Stimulated activated naive B cell treated with anti-CD40 and anti-IgM and Interleukin-4, amounts not matched to agents 10 μg/mL and 1 μg/mL and 100 μg/mL, for 72 hours (primary cell): ENCODE measurements around the gene COL4A1.

Experiments
- ATAC-seq, 2 donors: fragments of 150-1000 bp; cut with Tn5 transposase; replicated peaks; 2 replicates each; pipeline ENCODE4 v1.10.0; 2021; ENCODE audit warnings: moderate library complexity in 1 of 2
- DNase-seq: peaks from one replicate; pipeline ENCODE4 v3.0.0; 2021
- H3K27ac Mint-ChIP-seq: one replicate; pipeline ENCODE4 v1.8.0; 2022; ENCODE audit warnings: mild to moderate bottlenecking, mixed read lengths
- H3K27me3 Mint-ChIP-seq, 2 donors: one replicate each; pipeline ENCODE4 v1.8.0; 2022; ENCODE audit warnings: mixed read lengths in 2 of 2
- H3K36me3 Mint-ChIP-seq, 2 donors: one replicate each; pipeline ENCODE4 v1.8.0; 2022; ENCODE audit warnings: mixed read lengths in 2 of 2, mild to moderate bottlenecking in 1 of 2
- H3K4me1 Mint-ChIP-seq, 2 donors: one replicate each; pipeline ENCODE4 v1.8.0; 2022; ENCODE audit warnings: mixed read lengths in 2 of 2, mild to moderate bottlenecking in 1 of 2
- H3K4me3 Mint-ChIP-seq, 2 donors: one replicate each; pipeline ENCODE4 v1.8.0; 2022; ENCODE audit warnings: mild to moderate bottlenecking in 2 of 2, mixed read lengths in 2 of 2, moderate library complexity in 1 of 2
- H3K9me3 Mint-ChIP-seq, 2 donors: one replicate each; pipeline ENCODE4 v1.8.0; 2022; ENCODE audit warnings: mixed read lengths in 2 of 2, mild to moderate bottlenecking in 1 of 2

COL4A1 gene

GRCh38 chr13:110206996-110207395 is 100.0 kb downstream of the COL4A1 start:
- DNase-seq = no peak
- no peak overlapping the region for H3K27ac Mint-ChIP-seq
- no peak for ATAC-seq
- H3K9me3 Mint-ChIP-seq = no peaks in the 10 kb centered on the region
- H3K4me1 Mint-ChIP-seq = no peaks in the 10 kb centered on the region
- no peaks in the 10 kb centered on the region for H3K27me3 Mint-ChIP-seq
- no peak overlapping the region for H3K4me3 Mint-ChIP-seq
- no peaks in the 10 kb centered on the region for H3K36me3 Mint-ChIP-seq

GRCh38 chr13:110206185-110206584 is 100.8 kb downstream of the COL4A1 start:
- Mint-ChIP-seq H3K36me3 (no peaks in the 10 kb centered on the region), H3K4me1 (no peaks in the 10 kb centered on the region), H3K4me3 (no peak overlapping the region), H3K27me3 (no peaks in the 10 kb centered on the region), H3K9me3 (no peaks in the 10 kb centered on the region), H3K27ac (no peak overlapping the region)
- ATAC-seq (no peak), DNase-seq (no peak)

GRCh38 chr13:110201114-110201513 is 105.8 kb downstream of the COL4A1 start:
- Mint-ChIP-seq H3K27me3 (peaks cover 19 to 21% of the 10 kb centered on the region in 2 donors), H3K27ac (no peak overlapping the region), H3K36me3 (no peaks in the 10 kb centered on the region), H3K9me3 (no peaks in the 10 kb centered on the region), H3K4me3 (no peak overlapping the region), H3K4me1 (no peaks in the 10 kb centered on the region)
- no peak for DNase-seq
- no peak for ATAC-seq

GRCh38 chr13:110200276-110200870 is 106.6 kb downstream of the COL4A1 start:
- no peaks in the 10 kb centered on the region for H3K9me3 Mint-ChIP-seq
- H3K27me3 Mint-ChIP-seq = peaks cover 19 to 23% of the 10 kb centered on the region in 2 donors
- no peak for ATAC-seq
- H3K27ac Mint-ChIP-seq = no peak overlapping the region
- DNase-seq = no peak
- H3K4me3 Mint-ChIP-seq = no peak overlapping the region
- H3K4me1 Mint-ChIP-seq = no peaks in the 10 kb centered on the region
- no peaks in the 10 kb centered on the region for H3K36me3 Mint-ChIP-seq

- peaks cover 23 to 25% of the 10 kb centered on the region in 2 donors for H3K27me3 Mint-ChIP-seq
- DNase-seq (no peak), ATAC-seq (no peak)
- H3K27ac Mint-ChIP-seq = no peak overlapping the region
- H3K36me3 Mint-ChIP-seq = no peaks in the 10 kb centered on the region
- no peaks in the 10 kb centered on the region for H3K9me3 Mint-ChIP-seq
- no peak overlapping the region for H3K4me3 Mint-ChIP-seq
- no peaks in the 10 kb centered on the region for H3K4me1 Mint-ChIP-seq
Measured at GRCh38 chr13:110199046-110199831, 107.7 kb downstream of the COL4A1 start.

- no peak overlapping the region for H3K4me3 Mint-ChIP-seq
- DNase-seq = no peak
- peaks cover 23 to 33% of the 10 kb centered on the region in 2 donors for H3K27me3 Mint-ChIP-seq
- H3K9me3 Mint-ChIP-seq = no peaks in the 10 kb centered on the region
- no peaks in the 10 kb centered on the region for H3K36me3 Mint-ChIP-seq
- H3K4me1 Mint-ChIP-seq = no peaks in the 10 kb centered on the region
- no peak for ATAC-seq
- no peak overlapping the region for H3K27ac Mint-ChIP-seq
Measured at GRCh38 chr13:110197471-110197870, 109.5 kb downstream of the COL4A1 start.

- no peak for ATAC-seq
Measured at GRCh38 chr13:110197026-110197425, 109.9 kb downstream of the COL4A1 start.

GRCh38 chr13:110195547-110196485 is 111.1 kb downstream of the COL4A1 start:
- peaks cover 31 to 39% of the 10 kb centered on the region in 2 donors for H3K27me3 Mint-ChIP-seq
- no peaks in the 10 kb centered on the region for H3K36me3 Mint-ChIP-seq
- no peaks in the 10 kb centered on the region for H3K9me3 Mint-ChIP-seq
- ATAC-seq (no peak), DNase-seq (no peak)
- no peak overlapping the region for H3K4me3 Mint-ChIP-seq
- H3K4me1 Mint-ChIP-seq = no peaks in the 10 kb centered on the region
- H3K27ac Mint-ChIP-seq = no peak overlapping the region

More at GRCh38 chr13:110197026-110197425, 109.9 kb downstream of the COL4A1 start:
- Mint-ChIP-seq H3K9me3 (no peaks in the 10 kb centered on the region), H3K27ac (no peak overlapping the region), H3K36me3 (no peaks in the 10 kb centered on the region), H3K4me3 (no peak overlapping the region), H3K4me1 (no peaks in the 10 kb centered on the region), H3K27me3 (peaks cover 27 to 35% of the 10 kb centered on the region in 2 donors)
- DNase-seq = no peak

- H3K27ac Mint-ChIP-seq = no peak overlapping the region
- ATAC-seq (no peak), DNase-seq (no peak)
- no peaks in the 10 kb centered on the region for H3K4me1 Mint-ChIP-seq
- H3K4me3 Mint-ChIP-seq = no peak overlapping the region
- peaks cover 29 to 41% of the 10 kb centered on the region in 2 donors for H3K27me3 Mint-ChIP-seq
- no peaks in the 10 kb centered on the region for H3K9me3 Mint-ChIP-seq
- no peaks in the 10 kb centered on the region for H3K36me3 Mint-ChIP-seq
Measured at GRCh38 chr13:110194451-110194850, 112.5 kb downstream of the COL4A1 start.

GRCh38 chr13:110193491-110193890 is 113.5 kb downstream of the COL4A1 start:
- no peak for DNase-seq
- Mint-ChIP-seq H3K9me3 (no peaks in the 10 kb centered on the region), H3K27ac (no peak overlapping the region), H3K36me3 (no peaks in the 10 kb centered on the region), H3K27me3 (peaks cover 24 to 34% of the 10 kb centered on the region in 2 donors), H3K4me3 (no peak overlapping the region), H3K4me1 (no peaks in the 10 kb centered on the region)
- no peak for ATAC-seq

GRCh38 chr13:110192472-110192871 is 114.5 kb downstream of the COL4A1 start:
- Mint-ChIP-seq H3K9me3 (no peaks in the 10 kb centered on the region), H3K4me1 (no peaks in the 10 kb centered on the region), H3K27ac (no peak overlapping the region), H3K27me3 (peaks cover 24 to 32% of the 10 kb centered on the region in 2 donors), H3K4me3 (no peak overlapping the region), H3K36me3 (no peaks in the 10 kb centered on the region)
- ATAC-seq (no peak), DNase-seq (no peak)

- no peak for DNase-seq
- Mint-ChIP-seq H3K4me1 (no peaks in the 10 kb centered on the region), H3K27ac (no peak overlapping the region), H3K27me3 (peaks cover 17 to 23% of the 10 kb centered on the region in 2 donors), H3K4me3 (no peak overlapping the region), H3K9me3 (peaks cover 0 to 1% of the 10 kb centered on the region in 2 donors), H3K36me3 (no peaks in the 10 kb centered on the region)
- no peak for ATAC-seq
Measured at GRCh38 chr13:110187641-110188161, 119.3 kb downstream of the COL4A1 start.

- Mint-ChIP-seq H3K4me1 (no peaks in the 10 kb centered on the region), H3K4me3 (no peak overlapping the region), H3K36me3 (no peaks in the 10 kb centered on the region), H3K27me3 (peaks cover 9 to 18% of the 10 kb centered on the region in 2 donors), H3K27ac (no peak overlapping the region), H3K9me3 (peaks cover 0 to 1% of the 10 kb centered on the region in 2 donors)
- ATAC-seq (no peak), DNase-seq (no peak)
Measured at GRCh38 chr13:110186231-110186855, 120.6 kb downstream of the COL4A1 start.

- ATAC-seq (no peak), DNase-seq (no peak)
- H3K4me3 Mint-ChIP-seq = no peak overlapping the region
- H3K27ac Mint-ChIP-seq = no peak overlapping the region
- H3K27me3 Mint-ChIP-seq = peaks cover 9 to 17% of the 10 kb centered on the region in 2 donors
- H3K4me1 Mint-ChIP-seq = no peaks in the 10 kb centered on the region
- H3K9me3 Mint-ChIP-seq = peaks cover 0 to 1% of the 10 kb centered on the region in 2 donors
- no peaks in the 10 kb centered on the region for H3K36me3 Mint-ChIP-seq
Measured at GRCh38 chr13:110185696-110186095, 121.3 kb downstream of the COL4A1 start.
